IMR-90 (cell line): ENCODE results near the gene REXO1. TPM values are rescaled to one million over a fixed set of nuclear protein-coding genes. Genes with fewer than 3 reads are reported as not detected.

ENCODE experiments used
- ATAC-seq: fragments of 200-7000 bp; cut with Tn5 transposase; 2 replicates; pipeline ENCODE4 v1.9.1; 2020; ENCODE audit warnings: low read depth, mild to moderate bottlenecking, moderate library complexity
- BruUV-seq: library from RNA; stranded (reverse); fragments of 400-500 nt; replicated peaks from 2 replicates; lab custom pipeline; 2021; lab: Mats Ljungman, UMichigan
- CTCF ChIA-PET: fragments of 300-600 bp; formaldehyde crosslinking; extraction: SDS; loops from one replicate; lab custom pipeline; 2021; ENCODE audit warnings: antibody characterized with exemption; lab: Yijun Ruan, JAX
- POLR2A ChIA-PET: fragments of 300-600 bp; sonication (Branson Sonifier 250); formaldehyde crosslinking; loops from one replicate; lab custom pipeline; 2022; ENCODE audit warnings: antibody characterized with exemption; ENCODE audit not compliant: unreplicated experiment; lab: Charles Lee
- DNase-seq: peaks from one replicate; pipeline ENCODE4 v3.0.0; 2013
- H2AFZ ChIP-seq: replicated peaks from 2 replicates; pipeline ENCODE3; 2013; ENCODE audit warnings: low read length, mild to moderate bottlenecking; ENCODE audit not compliant: poor library complexity
- H2AK5ac ChIP-seq: 2 replicates; pipeline ENCODE4 v1.6.1; 2013; ENCODE audit warnings: low read depth, low read length, inconsistent platforms
- H2AK9ac ChIP-seq: replicated peaks from 2 replicates; pipeline ENCODE3; 2013; ENCODE audit warnings: mild to moderate bottlenecking, low read depth, low read length, moderate library complexity; ENCODE audit not compliant: poor library complexity
- H2BK120ac ChIP-seq: 2 replicates; pipeline ENCODE4 v1.6.1; 2013; ENCODE audit warnings: low read depth, low read length, inconsistent platforms
- H2BK15ac ChIP-seq: 3 replicates; pipeline ENCODE4 v1.6.1; 2013; ENCODE audit warnings: low read depth, low read length, inconsistent platforms
- H2BK20ac ChIP-seq: 2 replicates; pipeline ENCODE4 v1.6.1; 2013; ENCODE audit warnings: low read depth, mild to moderate bottlenecking, inconsistent platforms, low read length, moderate library complexity
- H2BK5ac ChIP-seq: 2 replicates; pipeline ENCODE4 v1.6.1; 2013; ENCODE audit warnings: mild to moderate bottlenecking, low read depth, low read length, inconsistent platforms; ENCODE audit not compliant: poor library complexity, severe bottlenecking
- H3K14ac ChIP-seq: replicated peaks from 2 replicates; pipeline ENCODE4 v1.6.1; 2013; ENCODE audit warnings: low read depth, low read length, inconsistent platforms
- H3K18ac ChIP-seq: 2 replicates; pipeline ENCODE4 v1.6.1; 2013; ENCODE audit warnings: low read depth, low read length, control low read depth
- H3K23ac ChIP-seq: 2 replicates; pipeline ENCODE4 v1.6.1; 2013; ENCODE audit warnings: low read depth, low read length, inconsistent platforms
- H3K27ac ChIP-seq: 2 replicates; pipeline ENCODE4 v1.5.1; 2013; ENCODE audit warnings: mild to moderate bottlenecking, control low read depth, low read length; ENCODE audit not compliant: insufficient read depth
- H3K27me3 ChIP-seq: 2 replicates; pipeline ENCODE4 v1.6.1; 2013; ENCODE audit warnings: low read length; ENCODE audit not compliant: control insufficient read depth, insufficient read depth
- H3K36me3 ChIP-seq: 2 replicates; pipeline ENCODE4 v1.6.1; 2013; ENCODE audit warnings: low read length, mixed read lengths; ENCODE audit not compliant: control insufficient read depth, insufficient read depth
- H3K4ac ChIP-seq: 2 replicates; pipeline ENCODE4 v1.6.1; 2013; ENCODE audit warnings: low read depth, low read length, inconsistent platforms
- H3K4me1 ChIP-seq: 2 replicates; pipeline ENCODE4 v1.6.1; 2013; ENCODE audit warnings: low read length, mixed read lengths; ENCODE audit not compliant: control insufficient read depth, insufficient read depth
- H3K4me2 ChIP-seq: 2 replicates; pipeline ENCODE4 v1.6.1; 2013; ENCODE audit warnings: low read depth, mild to moderate bottlenecking, control low read depth, low read length, moderate library complexity
- H3K4me3 ChIP-seq: 2 replicates; pipeline ENCODE4 v1.5.1; 2013; ENCODE audit warnings: low read depth, mild to moderate bottlenecking, control low read depth, low read length, moderate library complexity; ENCODE audit not compliant: insufficient read depth
- H3K56ac ChIP-seq: 2 replicates; pipeline ENCODE4 v1.6.1; 2013; ENCODE audit warnings: low read length, inconsistent platforms; ENCODE audit not compliant: insufficient read depth; ENCODE audit errors: extremely low read depth
- H3K79me1 ChIP-seq, 2 experiments: 2 replicates each; pipeline ENCODE4 v1.6.1; 2013; ENCODE audit warnings: low read length in 2 of 2, inconsistent platforms in 1 of 2, low read depth in 1 of 2
- H3K9ac ChIP-seq: 2 replicates; pipeline ENCODE4 v1.6.1; 2013; ENCODE audit warnings: low read depth, low read length, control low read depth
- H3K9me1 ChIP-seq: 2 replicates; pipeline ENCODE4 v1.6.1; 2013; ENCODE audit warnings: low read length, inconsistent platforms; ENCODE audit not compliant: insufficient read depth
- H3K9me3 ChIP-seq: 2 replicates; pipeline ENCODE4 v1.6.1; 2013; ENCODE audit warnings: low read length; ENCODE audit not compliant: control insufficient read depth, insufficient read depth
- H4K20me1 ChIP-seq: 2 replicates; pipeline ENCODE4 v1.6.1; 2013; ENCODE audit warnings: low read length, inconsistent platforms; ENCODE audit not compliant: insufficient read depth
- H4K5ac ChIP-seq: 2 replicates; pipeline ENCODE4 v1.6.1; 2013; ENCODE audit warnings: mild to moderate bottlenecking, low read depth, low read length, control low read depth
- H4K8ac ChIP-seq, 2 experiments: 2 replicates each; pipeline ENCODE4 v1.6.1; 2013; ENCODE audit warnings: low read depth in 2 of 2, low read length in 2 of 2, control low read depth in 1 of 2, inconsistent platforms in 1 of 2
- H4K91ac ChIP-seq: 2 replicates; pipeline ENCODE4 v1.6.1; 2013; ENCODE audit warnings: low read depth, low read length, inconsistent platforms; ENCODE audit not compliant: insufficient read depth
- BHLHE40 ChIP-seq: fragments of 150-350 bp; IDR thresholded peaks from 2 replicates; pipeline ENCODE4 v1.6.1; 2016; ENCODE audit warnings: mild to moderate bottlenecking, low read depth, low read length
- MAFK ChIP-seq: IDR thresholded peaks from 2 replicates; pipeline ENCODE4 v1.6.1; 2012; ENCODE audit warnings: low read depth, low read length, improper control_type of control experiment
- WGBS, 2 experiments: methylation state at CpG; one replicate each; pipeline versions ENCODE4 v1.1.5 to v1.1.7; 2013; ENCODE audit warnings: missing lambda C conversion rate in 2 of 2; ENCODE audit not compliant: insufficient read length in 1 of 2; ENCODE audit errors: extremely low coverage in 2 of 2; 5-methylcytosine and 5-hydroxymethylcytosine counted together
- dilution Hi-C: fragments of 300-500 bp; cut with HindIII; formaldehyde crosslinking; loops from one replicate; pipeline ENCODE4 v1.14.3; 2018; ENCODE audit warnings: low sequenced_read_pairs; ENCODE audit not compliant: unreplicated experiment
- in situ Hi-C: fragments of 300-500 bp; cut with MboI; formaldehyde crosslinking; loops from 3 replicates; pipeline ENCODE4 v1.14.3; 2019; ENCODE audit warnings: low sequenced_read_pairs, inconsistent platforms, mixed read lengths
- intact Hi-C: fragments of 100-400 bp; cut with micrococcal nuclease; formaldehyde crosslinking; loops from 2 replicates; pipeline ENCODE4 v1.10.0; 2022
- polyA plus RNA-seq, 3 experiments: library from polyadenylated mRNA; depleted of rRNA; stranded (reverse); fragments of >200 nt; gene quantifications; 2 replicates each; pipeline ENCODE4 v1.2.3, GENCODE V29; 2012; ENCODE audit warnings: low replicate concordance in 1 of 3
- total RNA-seq: library from RNA; depleted of rRNA; stranded (reverse); fragments of >200 nt; gene quantifications from 2 replicates; pipeline ENCODE4 v1.2.3, GENCODE V29; 2012
- TF ChIP-seq, protein P1 (sequence below): conservative IDR thresholded peaks from 2 replicates; pipeline ENCODE4 v1.5.1; 2012; ENCODE audit warnings: mild to moderate bottlenecking, low read depth, low read length, improper control_type of control experiment

Gene REXO1
- total and polyA plus RNA-seq, 2 of the 4 experiments (the other 2 are of a cell fraction), result 1.4 to 63.7 TPM

DNA sequence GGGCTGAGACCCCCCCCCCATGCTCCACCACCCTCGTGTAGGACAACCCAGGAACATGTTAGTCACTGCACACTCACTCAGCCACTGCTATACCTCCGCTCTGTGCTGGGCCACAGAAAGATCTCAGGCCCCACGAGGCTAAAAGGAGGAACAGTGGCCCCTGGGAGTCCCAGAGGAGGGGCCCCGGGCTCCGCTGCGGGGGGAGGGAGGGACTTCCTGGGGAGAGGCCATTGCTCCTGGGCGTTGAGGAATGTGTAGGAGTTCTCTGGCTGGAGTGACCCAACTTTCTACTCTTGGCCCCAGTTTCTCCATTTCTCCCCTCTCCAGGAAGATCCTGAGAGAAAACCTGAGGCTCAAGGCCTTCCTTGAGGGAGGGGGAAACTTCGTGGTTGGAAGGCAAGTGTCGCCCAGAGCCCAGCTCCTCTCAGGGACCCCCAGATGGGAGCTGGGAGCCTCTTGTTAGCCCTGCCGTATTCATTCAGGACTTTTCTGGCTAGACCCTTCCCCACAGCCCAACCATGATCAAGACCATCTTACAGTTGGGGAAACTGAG lies 81.4 kb downstream of the REXO1 start:
- H2BK15ac ChIP-seq, result no peak overlapping the region
- CTCF ChIA-PET, result interaction anchor here (0.9 kb wide), 1 partner anchor 94 kb away, joined by 3 read pairs; no protein-coding TSS in a partner anchor
- H4K5ac ChIP-seq, result no peak overlapping the region
- H3K9ac ChIP-seq, result no peak overlapping the region
- H3K9me3 ChIP-seq, result peaks cover 12% of the 10 kb centered on the region
- peak overlapping the region; percentile 51 for H2AFZ ChIP-seq
- no peak overlapping the region for H3K23ac ChIP-seq
- H2AK9ac ChIP-seq, result no peak overlapping the region
- H4K8ac ChIP-seq, result no peak overlapping the region
- no peak overlapping the region for H2BK20ac ChIP-seq
- no peak overlapping the region for H3K56ac ChIP-seq
- no peaks in the 10 kb centered on the region for H4K20me1 ChIP-seq
- H3K36me3 ChIP-seq, result no peaks in the 10 kb centered on the region
- no peak overlapping the region for H3K4me3 ChIP-seq
- in situ Hi-C loops, result loop anchor here (5.0 kb wide), 1 partner anchor 90 kb away; no protein-coding TSS in a partner anchor
- dilution Hi-C loops, result no loop called here
- POLR2A ChIA-PET, result no interaction called here
- H2BK120ac ChIP-seq, result no peak overlapping the region
- H3K14ac ChIP-seq, result no peak overlapping the region
- H3K79me1 ChIP-seq, result no peaks in the 10 kb centered on the region
- ATAC-seq (no peak), DNase-seq (no peak)
- no peak overlapping the region for H3K18ac ChIP-seq
- BruUV-seq, result no TSS peak
- no peak overlapping the region for H2BK5ac ChIP-seq
- no CpG with 5 or more reads among the region's 10 CpGs for WGBS, 2 experiments
- no peak overlapping the region for H3K27ac ChIP-seq
- no peak overlapping the region for H3K4ac ChIP-seq
- no peak overlapping the region for H3K4me2 ChIP-seq
- no peak for TF ChIP-seq MAFK
- TF ChIP-seq, protein P1, sequence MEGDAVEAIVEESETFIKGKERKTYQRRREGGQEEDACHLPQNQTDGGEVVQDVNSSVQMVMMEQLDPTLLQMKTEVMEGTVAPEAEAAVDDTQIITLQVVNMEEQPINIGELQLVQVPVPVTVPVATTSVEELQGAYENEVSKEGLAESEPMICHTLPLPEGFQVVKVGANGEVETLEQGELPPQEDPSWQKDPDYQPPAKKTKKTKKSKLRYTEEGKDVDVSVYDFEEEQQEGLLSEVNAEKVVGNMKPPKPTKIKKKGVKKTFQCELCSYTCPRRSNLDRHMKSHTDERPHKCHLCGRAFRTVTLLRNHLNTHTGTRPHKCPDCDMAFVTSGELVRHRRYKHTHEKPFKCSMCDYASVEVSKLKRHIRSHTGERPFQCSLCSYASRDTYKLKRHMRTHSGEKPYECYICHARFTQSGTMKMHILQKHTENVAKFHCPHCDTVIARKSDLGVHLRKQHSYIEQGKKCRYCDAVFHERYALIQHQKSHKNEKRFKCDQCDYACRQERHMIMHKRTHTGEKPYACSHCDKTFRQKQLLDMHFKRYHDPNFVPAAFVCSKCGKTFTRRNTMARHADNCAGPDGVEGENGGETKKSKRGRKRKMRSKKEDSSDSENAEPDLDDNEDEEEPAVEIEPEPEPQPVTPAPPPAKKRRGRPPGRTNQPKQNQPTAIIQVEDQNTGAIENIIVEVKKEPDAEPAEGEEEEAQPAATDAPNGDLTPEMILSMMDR, result no peak
- TF ChIP-seq BHLHE40, result no peak
- H2AK5ac ChIP-seq, result no peak overlapping the region
- H4K91ac ChIP-seq, result no peak overlapping the region
- no peaks in the 10 kb centered on the region for H3K4me1 ChIP-seq
- intact Hi-C loops, result loop anchor here (1.0 kb wide), 1 partner anchor 95 kb away; no protein-coding TSS in a partner anchor
- H3K27me3 ChIP-seq, result peaks cover 70% of the 10 kb centered on the region
- no peaks in the 10 kb centered on the region for H3K9me1 ChIP-seq
